ENCODE measurements around the gene PHOX2A. TPM values are rescaled to one million over a fixed set of nuclear protein-coding genes. Genes with fewer than 3 reads are reported as not detected.
"Not testable (repeated sequence)": the region's sequence is repeated elsewhere in the genome, so short reads cannot be mapped to it uniquely, and the experiment has no call there.

Gene PHOX2A
- total RNA-seq, 1 donor: not detected

DNA sequence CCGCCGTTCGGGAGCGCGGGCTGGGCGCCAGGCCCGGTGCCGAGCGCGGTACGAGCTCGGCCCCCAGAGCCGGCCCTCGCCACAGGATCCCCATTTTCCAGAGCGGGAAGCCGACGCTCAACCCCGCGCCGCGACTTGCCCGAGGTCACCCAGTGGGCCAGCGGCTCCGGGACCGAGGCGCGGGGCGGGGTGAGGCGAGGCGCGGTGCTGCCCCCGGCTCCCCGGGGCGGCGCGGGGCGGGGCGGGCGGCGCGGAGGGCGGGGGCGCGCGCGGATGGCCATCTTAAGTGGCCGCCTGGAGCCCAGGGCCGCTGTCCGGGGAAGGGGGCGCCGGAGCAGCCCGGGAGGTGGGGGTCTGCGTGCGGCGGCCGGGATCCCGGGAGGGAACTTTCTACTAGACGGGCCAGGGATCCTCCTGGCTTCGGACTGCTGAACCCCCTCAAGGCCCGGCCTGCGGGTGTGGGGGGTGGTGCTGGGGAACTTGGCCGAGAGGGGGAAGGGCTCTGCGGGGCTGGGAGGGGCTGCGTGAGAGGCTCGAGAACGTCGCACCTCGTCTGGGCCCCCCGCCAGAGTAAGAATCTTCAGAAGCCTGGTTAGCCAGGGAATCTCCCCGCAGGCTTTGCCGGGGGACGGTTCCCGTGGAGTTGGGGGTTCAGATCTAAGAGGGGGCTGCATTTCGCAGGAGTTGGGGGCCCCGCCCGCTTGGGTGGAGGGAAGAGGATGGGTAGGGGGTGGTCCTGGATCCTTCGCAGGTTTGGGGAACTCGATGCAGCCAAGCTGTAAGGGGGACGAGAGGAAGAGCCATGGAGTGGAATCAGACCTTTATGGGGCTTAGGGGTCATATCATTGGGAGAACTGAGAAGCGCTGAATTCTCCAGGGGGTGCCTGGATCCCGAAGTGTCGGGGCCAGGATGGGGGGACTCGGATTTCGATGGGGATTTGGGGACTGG, 20.1 kb downstream of the PHOX2A start:
- H3K27me3 ChIP-seq (ENCODE audit: insufficient read depth, low read length): no peaks in the 10 kb centered on the region
- H3K9me3 ChIP-seq (ENCODE audit: low read depth, low read length): no peaks in the 10 kb centered on the region
- H3K4me1 ChIP-seq (ENCODE audit: insufficient read depth, low read length): peaks cover 45% of the 10 kb centered on the region
- peak overlapping the region; percentile 74 for H3K4me3 ChIP-seq (ENCODE audit: low read length)

DNA sequence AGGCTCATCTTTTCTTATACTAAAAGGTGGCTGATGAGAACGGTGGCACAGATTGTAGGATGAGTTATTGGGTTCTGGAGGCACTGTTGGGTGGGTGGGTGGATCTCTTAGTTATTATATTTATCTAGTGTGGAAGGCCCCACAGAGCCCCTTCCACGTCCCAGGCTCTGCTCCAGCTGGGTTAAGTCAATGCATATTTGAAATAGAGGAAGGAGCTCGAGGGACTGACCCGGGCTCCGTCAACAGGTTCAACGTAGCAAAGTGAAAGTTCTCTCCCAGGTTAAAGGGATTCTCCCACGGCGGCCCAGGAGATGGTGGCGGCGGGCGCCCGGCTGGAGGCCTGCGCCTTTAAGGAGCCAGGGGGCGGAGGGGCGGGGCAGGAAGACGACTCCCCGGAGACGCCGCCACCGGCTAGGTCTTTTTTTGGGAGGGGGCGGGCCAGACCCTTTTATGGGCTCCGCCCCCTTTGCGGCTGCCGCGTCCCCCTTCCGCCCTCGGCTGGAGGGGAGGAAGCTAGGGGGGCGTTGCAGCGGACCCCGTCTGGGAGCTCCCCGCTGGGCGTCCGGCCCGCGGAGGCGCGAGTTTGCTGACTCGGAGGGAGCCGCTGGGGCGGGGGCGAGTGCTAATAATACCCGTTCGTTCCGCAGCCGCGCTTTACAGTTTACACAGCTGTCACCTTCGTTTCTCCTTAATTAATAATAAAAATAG, 20.9 kb downstream of the PHOX2A start:
- Histone ChIP-seq H3K9me3 (ENCODE audit: low read depth, low read length) (no peaks in the 10 kb centered on the region), H3K4me3 (ENCODE audit: low read length) (peak overlapping the region; percentile 74), H3K27me3 (ENCODE audit: insufficient read depth, low read length) (no peaks in the 10 kb centered on the region), H3K4me1 (ENCODE audit: insufficient read depth, low read length) (peaks cover 53% of the 10 kb centered on the region)

DNA sequence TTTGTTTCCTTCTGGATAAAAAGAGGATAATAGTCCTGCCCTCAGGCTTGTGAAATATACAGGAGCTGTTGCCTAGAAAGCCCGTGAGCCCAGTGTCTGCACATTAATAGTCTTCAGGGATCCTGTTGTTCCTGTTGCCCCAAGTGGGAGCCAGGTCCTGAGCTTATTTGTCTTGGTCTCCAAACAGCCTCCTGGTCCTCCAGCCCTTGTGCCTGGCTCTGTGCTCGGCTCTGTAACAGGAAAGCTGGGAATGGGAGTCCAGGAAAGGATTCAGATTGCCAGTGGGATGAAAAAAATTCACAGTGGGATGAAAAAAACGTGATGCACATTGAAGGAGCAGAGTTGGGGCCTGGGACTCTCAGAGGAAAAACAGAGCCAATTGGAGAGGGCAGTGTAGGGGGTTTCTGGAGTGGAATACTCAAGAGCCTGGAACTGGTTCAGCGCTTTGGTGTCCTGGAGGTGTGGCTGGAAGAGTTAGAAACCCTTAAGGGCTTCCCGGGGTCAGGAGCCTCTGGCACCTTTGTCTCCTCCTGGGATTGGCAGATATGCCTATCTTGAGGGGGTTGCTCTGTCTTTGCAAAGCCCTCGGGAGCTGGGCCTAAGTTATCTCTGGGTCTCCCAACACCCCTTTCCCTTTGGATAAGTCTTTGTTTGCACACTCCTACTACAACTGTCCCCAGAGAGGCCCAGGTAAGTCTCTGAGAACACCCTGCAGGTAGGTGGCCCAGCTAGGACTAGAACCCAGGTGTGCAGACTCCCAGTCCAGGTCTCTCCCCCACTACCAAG, 21.7 kb downstream of the PHOX2A start:
- Histone ChIP-seq H3K4me3 (ENCODE audit: low read length) (peak overlapping the region; percentile 74), H3K4me1 (ENCODE audit: insufficient read depth, low read length) (peaks cover 61% of the 10 kb centered on the region), H3K27me3 (ENCODE audit: insufficient read depth, low read length) (no peaks in the 10 kb centered on the region), H3K9me3 (ENCODE audit: low read depth, low read length) (no peaks in the 10 kb centered on the region)

DNA sequence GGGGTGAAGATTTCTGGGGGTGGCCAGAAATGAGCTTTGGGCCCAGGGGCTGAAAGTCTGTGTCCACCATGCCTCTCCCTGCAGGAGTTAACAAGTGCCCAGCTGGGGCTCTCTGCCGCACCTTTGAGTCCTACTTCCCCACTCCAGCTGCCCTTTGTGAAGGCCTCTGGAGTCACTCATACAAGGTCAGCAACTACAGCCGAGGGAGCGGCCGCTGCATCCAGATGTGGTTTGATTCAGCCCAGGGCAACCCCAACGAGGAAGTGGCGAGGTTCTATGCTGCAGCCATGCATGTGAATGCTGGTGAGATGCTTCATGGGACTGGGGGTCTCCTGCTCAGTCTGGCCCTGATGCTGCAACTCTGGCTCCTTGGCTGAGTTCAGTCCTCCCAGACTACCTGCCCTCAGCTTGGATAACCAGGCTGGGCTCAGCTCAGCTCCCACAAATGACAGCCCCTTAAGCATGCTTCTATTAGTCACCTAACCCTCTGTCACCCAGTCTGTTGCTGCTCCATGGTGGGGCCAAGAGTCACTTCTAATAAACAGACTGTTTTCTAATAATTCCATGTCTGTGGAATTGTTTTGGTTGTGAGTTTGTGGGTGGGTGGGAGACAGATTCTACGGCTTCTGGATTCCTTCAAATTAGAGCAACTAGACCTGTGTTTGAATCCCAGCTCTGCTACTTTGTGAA, 22.4 kb downstream of the PHOX2A start:
- H3K9me3 ChIP-seq (ENCODE audit: low read depth, low read length): no peaks in the 10 kb centered on the region
- peaks cover 65% of the 10 kb centered on the region for H3K4me1 ChIP-seq (ENCODE audit: insufficient read depth, low read length)
- no peak overlapping the region for H3K4me3 ChIP-seq (ENCODE audit: low read length)
- H3K27me3 ChIP-seq (ENCODE audit: insufficient read depth, low read length): no peaks in the 10 kb centered on the region

DNA sequence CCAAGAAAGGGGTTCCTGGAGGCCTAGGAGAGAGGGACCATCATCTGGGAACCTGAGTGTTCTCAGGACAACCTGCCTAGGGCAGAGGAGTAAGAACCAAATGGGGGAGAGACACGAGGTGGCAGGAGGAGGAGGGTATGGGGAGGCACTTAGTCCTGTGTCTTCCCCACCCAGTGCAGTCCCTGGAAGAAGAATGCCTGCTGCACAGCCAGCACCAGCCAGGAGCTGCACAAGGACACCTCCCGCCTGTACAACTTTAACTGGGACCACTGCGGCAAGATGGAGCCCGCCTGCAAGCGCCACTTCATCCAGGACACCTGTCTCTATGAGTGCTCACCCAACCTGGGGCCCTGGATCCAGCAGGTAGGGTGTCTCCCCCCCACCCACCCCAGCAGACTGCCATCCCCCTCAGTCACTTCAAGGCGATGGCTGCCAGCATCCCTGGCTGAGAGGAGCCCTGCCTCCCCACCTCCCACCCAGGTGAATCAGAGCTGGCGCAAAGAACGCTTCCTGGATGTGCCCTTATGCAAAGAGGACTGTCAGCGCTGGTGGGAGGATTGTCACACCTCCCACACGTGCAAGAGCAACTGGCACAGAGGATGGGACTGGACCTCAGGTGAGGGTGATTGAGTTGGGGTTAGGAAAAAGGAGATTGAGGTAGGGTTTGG, 23.1 kb downstream of the PHOX2A start:
- Histone ChIP-seq H3K4me1 (ENCODE audit: insufficient read depth, low read length) (peaks cover 61% of the 10 kb centered on the region), H3K27me3 (ENCODE audit: insufficient read depth, low read length) (no peaks in the 10 kb centered on the region), H3K4me3 (ENCODE audit: low read length) (no peak overlapping the region), H3K9me3 (ENCODE audit: low read depth, low read length) (no peaks in the 10 kb centered on the region)

DNA sequence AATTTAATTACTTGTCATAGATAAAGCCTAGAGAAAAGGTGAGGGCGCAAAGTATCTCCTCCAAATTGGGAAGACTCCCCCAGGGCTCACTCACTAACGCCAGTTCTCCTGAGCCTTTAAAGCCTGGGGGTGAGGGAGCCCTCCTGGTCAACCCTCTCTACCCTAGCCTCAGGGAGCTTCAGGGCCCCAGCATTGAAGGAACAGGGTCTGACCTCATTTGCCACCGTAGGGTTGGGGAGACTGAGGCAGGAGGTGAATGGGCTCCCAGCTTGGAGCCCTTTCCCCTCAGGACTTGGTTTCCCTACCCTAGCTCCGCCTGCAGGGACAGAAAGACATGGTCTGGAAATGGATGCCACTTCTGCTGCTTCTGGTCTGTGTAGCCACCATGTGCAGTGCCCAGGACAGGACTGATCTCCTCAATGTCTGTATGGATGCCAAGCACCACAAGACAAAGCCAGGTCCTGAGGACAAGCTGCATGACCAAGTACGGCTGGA, 25.7 kb downstream of the PHOX2A start:
- no peak overlapping the region for H3K4me3 ChIP-seq (ENCODE audit: low read length)
- H3K27me3 ChIP-seq (ENCODE audit: insufficient read depth, low read length): no peaks in the 10 kb centered on the region
- H3K4me1 ChIP-seq (ENCODE audit: insufficient read depth, low read length): peaks cover 53% of the 10 kb centered on the region
- H3K9me3 ChIP-seq (ENCODE audit: low read depth, low read length): no peaks in the 10 kb centered on the region

DNA sequence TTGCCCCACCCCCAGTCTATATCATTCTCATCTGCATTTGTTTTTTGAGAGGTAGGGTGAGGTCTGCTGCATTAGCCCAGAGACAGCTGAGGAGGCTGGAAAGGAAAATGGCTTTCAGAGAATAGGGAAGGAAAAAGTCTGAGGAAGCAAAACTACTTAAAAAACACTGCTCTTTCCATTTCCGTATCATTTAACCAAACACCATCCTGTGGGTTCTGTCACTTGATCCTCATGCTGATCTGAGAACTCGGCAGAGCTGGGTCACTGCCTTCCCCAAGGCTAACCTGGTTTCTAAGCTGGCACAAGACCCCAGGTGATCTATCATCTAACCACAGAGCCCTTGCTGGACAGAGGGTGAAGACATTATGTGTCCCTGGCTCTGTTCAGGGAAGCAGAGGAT, 26.1 kb downstream of the PHOX2A start:
- H3K27me3 ChIP-seq (ENCODE audit: insufficient read depth, low read length): no peaks in the 10 kb centered on the region
- no peak overlapping the region for H3K4me3 ChIP-seq (ENCODE audit: low read length)
- no peaks in the 10 kb centered on the region for H3K9me3 ChIP-seq (ENCODE audit: low read depth, low read length)
- H3K4me1 ChIP-seq (ENCODE audit: insufficient read depth, low read length): peaks cover 51% of the 10 kb centered on the region

DNA sequence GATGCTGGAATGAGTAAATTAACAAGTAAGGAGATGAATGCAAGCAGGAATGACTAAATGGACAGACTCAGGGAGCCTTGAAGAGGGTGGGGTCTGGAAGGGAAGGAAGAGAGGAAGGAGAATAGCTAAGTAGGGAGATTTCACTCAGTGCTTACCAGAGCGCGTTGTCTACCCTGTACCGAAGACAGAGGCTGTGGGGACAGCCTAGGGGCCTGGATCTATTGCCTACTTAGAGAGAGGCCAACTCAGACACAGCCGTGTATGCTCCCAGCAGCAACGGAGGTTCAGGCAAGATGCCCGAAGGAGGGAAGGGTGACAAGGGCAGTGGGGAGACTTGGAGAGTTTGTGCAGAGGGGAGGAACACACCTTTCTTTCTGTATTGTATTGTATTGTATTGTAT, 27.3 kb downstream of the PHOX2A start, which contains the start of gene FOLR2:
Gene FOLR2 (plus strand): TSS at position 157 of the 400 bp plus-strand sequence. CDS start 1,791 bp downstream, outside the sequence.
- no peaks in the 10 kb centered on the region for H3K9me3 ChIP-seq (ENCODE audit: low read depth, low read length)
- H3K4me1 ChIP-seq (ENCODE audit: insufficient read depth, low read length): peaks cover 39% of the 10 kb centered on the region
- H3K4me3 ChIP-seq (ENCODE audit: low read length): no peak within 1 kb of the TSS
- no peaks in the 10 kb centered on the region for H3K27me3 ChIP-seq (ENCODE audit: insufficient read depth, low read length)

DNA sequence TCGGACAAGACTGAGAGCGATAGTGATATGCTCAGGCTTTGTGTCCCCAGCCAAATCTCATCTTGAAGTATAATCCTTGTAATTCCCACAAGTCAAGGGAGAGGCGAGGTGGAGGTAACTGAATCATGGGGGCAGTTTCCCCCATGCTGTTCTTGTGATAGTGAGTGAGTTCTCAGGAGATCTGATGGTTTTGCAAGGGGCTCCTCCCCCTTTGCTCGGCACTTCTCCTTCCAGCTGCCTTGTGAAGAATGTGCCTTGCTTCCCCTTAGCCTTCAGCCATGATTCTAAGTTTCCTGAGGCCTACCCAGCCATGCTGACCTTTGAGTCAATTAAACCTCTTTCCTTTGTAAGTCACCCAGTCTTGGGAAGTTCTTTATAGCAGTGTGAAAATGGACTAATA, 34.9 kb downstream of the PHOX2A start:
- H3K27me3 ChIP-seq (ENCODE audit: insufficient read depth, low read length): no peaks in the 10 kb centered on the region
- peaks cover 7% of the 10 kb centered on the region for H3K9me3 ChIP-seq (ENCODE audit: low read depth, low read length)
- H3K4me1 ChIP-seq (ENCODE audit: insufficient read depth, low read length): peaks cover 34% of the 10 kb centered on the region
- H3K4me3 ChIP-seq (ENCODE audit: low read length): no peak overlapping the region

DNA sequence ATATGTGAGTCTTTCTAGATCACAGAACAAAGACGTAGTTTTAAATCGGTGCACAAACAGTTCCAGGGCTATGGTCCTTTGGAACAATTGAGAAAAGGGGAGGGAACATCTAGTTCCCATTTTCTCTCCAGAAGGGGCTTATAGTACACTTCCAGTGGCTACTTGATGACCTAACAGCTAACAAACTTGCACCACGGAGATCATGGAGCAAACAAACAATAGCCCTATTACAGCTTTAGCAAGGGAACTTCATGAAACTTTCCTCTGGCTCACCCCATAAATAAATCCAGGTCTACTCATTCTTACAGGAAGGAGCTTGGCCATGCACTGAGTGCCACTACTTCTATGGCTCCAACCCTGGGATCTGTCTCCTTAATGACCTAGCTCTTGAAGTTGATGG, 35.7 kb downstream of the PHOX2A start:
- peaks cover 7% of the 10 kb centered on the region for H3K9me3 ChIP-seq (ENCODE audit: low read depth, low read length)
- peaks cover 35% of the 10 kb centered on the region for H3K4me1 ChIP-seq (ENCODE audit: insufficient read depth, low read length)
- H3K27me3 ChIP-seq (ENCODE audit: insufficient read depth, low read length): no peaks in the 10 kb centered on the region
- no peak overlapping the region for H3K4me3 ChIP-seq (ENCODE audit: low read length)

DNA sequence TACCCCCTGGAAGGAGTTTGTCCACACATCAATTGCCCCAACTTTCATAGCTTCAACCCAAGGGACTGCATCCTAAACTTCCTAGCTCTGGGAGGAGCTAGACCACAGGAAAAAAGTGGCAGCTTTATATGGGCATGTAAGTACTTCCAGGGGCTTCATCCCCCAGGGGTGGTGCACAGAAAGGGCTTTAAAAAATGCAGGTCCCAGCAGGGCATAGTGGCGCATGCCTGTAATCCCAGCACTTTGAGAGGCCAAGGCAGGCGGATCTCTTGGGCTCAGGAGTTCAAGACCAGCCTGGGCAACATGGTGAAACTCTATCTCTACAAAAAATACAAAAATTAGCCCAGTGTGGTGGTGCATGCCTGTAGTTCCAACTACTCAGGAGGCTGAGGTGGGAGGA, 37.2 kb downstream of the PHOX2A start:
- not testable (repeated sequence) for H3K4me3 ChIP-seq (ENCODE audit: low read length); H3K9me3 ChIP-seq (ENCODE audit: low read depth, low read length); H3K27me3 ChIP-seq (ENCODE audit: insufficient read depth, low read length)
- H3K4me1 ChIP-seq (ENCODE audit: insufficient read depth, low read length): peaks cover 35% of the 10 kb centered on the region

DNA sequence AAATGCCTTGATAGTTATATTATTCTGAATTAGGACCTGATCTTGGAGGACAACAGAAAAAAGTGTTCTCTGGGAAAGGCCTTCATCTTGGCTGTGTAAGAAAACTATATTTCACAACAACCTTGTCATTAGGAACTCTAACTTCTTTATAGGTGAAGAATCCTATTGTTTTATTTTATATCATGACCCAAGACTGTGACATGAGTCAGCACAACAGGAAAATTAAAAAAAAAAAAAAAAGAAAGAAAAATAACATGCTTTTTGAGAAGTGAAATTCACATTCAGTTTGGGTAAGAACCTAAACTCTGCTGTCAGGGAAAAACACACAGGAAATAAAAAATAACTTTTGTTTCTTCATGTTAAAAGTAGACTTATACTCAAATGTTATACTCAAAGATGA, 39.1 kb downstream of the PHOX2A start:
- no peak overlapping the region for H3K4me3 ChIP-seq (ENCODE audit: low read length)
- peaks cover 35% of the 10 kb centered on the region for H3K4me1 ChIP-seq (ENCODE audit: insufficient read depth, low read length)
- H3K27me3 ChIP-seq (ENCODE audit: insufficient read depth, low read length): no peaks in the 10 kb centered on the region

DNA sequence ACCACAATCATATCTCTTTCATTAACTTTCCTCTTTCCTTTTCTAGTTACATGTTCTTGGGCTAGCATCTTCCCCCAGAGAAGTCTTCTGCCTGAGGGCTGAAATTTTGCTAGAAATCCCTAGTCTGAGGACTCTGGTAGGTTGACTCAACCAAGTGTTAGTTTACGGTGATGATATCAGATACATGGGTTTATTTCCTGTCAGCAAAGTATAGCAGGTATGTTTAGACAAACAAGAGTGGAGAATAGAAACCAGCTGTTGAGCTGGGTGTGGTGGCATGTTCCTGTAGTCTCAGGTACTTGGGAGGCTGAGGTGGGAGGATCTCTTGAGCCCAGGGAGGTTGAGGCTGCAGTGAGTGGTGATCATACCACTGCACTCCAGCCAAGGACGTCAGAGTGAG, 40.8 kb downstream of the PHOX2A start:
- Histone ChIP-seq H3K4me1 (ENCODE audit: insufficient read depth, low read length) (peaks cover 24% of the 10 kb centered on the region), H3K27me3 (ENCODE audit: insufficient read depth, low read length) (no peaks in the 10 kb centered on the region), H3K4me3 (ENCODE audit: low read length) (no peak overlapping the region)

More for the DNA sequence above, 39.1 kb downstream of the PHOX2A start:
- peaks cover 6% of the 10 kb centered on the region for H3K9me3 ChIP-seq (ENCODE audit: low read depth, low read length)

DNA sequence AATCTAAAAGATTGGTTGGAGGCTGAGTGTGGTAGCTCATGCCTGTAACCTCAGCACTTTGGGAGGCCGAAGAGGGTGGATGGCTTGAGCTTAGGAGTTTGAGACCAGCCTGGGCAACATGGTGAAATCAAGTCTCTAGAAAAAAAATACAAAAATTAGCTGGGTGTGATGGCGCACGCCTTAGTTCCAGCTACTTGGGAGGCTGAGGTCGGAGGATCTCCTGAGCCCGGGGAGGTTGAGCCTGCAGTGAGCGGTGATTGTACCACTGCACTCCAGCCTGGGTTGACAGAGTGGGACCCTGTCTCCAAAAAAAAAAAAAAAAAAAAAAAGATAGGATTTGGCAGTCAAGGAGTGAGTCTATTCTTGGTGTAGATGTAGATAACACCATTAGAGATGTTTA, 41.4 kb downstream of the PHOX2A start:
- Histone ChIP-seq H3K4me1 (ENCODE audit: insufficient read depth, low read length) (peaks cover 18% of the 10 kb centered on the region), H3K27me3 (ENCODE audit: insufficient read depth, low read length) (no peaks in the 10 kb centered on the region), H3K4me3 (ENCODE audit: low read length) (no peak overlapping the region), H3K9me3 (ENCODE audit: low read depth, low read length) (no peaks in the 10 kb centered on the region)

More for the DNA sequence above, 40.8 kb downstream of the PHOX2A start:
- no peaks in the 10 kb centered on the region for H3K9me3 ChIP-seq (ENCODE audit: low read depth, low read length)

Measured in mononuclear cell (primary cell).